Erythroblast (primary cell): ENCODE measurements around the gene OXCT1.

ENCODE experiments used
- GATA1 ChIP-seq: IDR thresholded peaks from 2 replicates; pipeline ENCODE4 v1.6.1; 2011; ENCODE audit warnings: low read depth, mild to moderate bottlenecking, control low read depth, low read length, moderate library complexity
- POLR2A ChIP-seq: IDR thresholded peaks from 2 replicates; pipeline ENCODE4 v1.6.1; 2011; ENCODE audit warnings: mild to moderate bottlenecking, low read length

GRCh38 chr5:41817625-41818301 lies 52.5 kb downstream of the OXCT1 start:
- TF ChIP-seq POLR2A = no peak
- no peak for TF ChIP-seq GATA1
